CD4-positive, alpha-beta T cell treated with Interferon gamma for 1 hour (primary cell): ENCODE results near the gene NCS1.
"Not testable (repeated sequence)": the region's sequence is repeated elsewhere in the genome, so short reads cannot be mapped to it uniquely, and the experiment has no call there.

Source experiments
- DNase-seq: peaks from one replicate; pipeline ENCODE4 v3.0.0-alpha.2; 2020

Gene NCS1

DNA sequence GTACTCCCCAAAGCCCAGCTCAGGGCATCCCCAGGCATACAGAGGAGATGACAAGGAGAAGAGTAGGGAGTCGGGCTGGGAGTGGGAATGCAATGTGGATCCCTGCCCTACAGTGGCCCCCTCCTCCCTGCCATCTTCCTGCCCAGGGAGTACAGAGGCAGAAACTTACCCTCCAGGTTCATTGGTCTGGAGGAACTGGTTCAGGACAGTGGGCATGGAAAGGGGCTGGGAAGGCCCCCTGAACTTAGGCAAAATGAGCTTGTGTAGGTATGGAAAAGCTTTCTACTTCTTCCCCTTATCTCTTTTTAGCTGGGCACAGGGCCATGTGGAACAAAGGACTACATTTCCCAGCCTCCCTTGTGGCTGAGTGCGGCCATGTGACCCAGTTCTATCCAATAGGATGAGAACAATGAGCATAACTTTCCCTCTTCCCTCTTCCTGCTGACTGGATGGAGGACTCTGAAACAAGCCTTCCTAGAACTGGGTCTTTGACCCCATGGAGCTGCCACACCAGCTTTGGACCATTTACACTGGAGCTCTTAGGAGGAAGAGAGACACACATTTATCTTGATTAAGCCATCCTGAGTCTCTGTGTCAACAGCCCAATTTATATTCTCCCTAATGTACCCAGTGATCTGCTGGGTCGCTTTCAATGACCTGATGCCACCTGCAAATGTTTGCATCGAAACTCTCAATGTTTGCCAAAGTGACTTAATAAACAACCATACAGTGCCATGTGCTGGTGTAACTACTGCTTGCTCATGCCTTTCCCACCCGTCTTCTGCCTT, 68.4 kb downstream of the NCS1 start:
- DNase-seq = peak; percentile 40

DNA sequence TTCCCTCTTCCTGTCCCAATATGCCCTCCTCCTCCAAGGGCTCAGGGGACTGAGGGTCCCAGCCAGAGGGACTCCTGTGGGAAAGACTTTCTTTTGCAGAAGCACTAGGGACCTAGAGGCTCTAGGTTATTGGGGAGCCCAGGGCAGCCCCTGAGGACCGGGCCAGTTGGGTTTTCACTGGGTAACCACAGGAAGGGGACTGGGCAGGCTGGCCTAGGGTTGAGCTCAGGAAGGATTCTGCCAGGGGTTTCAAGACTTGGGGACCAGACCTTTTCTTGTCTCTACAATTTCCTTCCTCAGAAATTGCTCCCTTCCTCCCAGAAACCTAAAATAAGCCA, 69.0 kb downstream of the NCS1 start:
- DNase-seq = no peak

DNA sequence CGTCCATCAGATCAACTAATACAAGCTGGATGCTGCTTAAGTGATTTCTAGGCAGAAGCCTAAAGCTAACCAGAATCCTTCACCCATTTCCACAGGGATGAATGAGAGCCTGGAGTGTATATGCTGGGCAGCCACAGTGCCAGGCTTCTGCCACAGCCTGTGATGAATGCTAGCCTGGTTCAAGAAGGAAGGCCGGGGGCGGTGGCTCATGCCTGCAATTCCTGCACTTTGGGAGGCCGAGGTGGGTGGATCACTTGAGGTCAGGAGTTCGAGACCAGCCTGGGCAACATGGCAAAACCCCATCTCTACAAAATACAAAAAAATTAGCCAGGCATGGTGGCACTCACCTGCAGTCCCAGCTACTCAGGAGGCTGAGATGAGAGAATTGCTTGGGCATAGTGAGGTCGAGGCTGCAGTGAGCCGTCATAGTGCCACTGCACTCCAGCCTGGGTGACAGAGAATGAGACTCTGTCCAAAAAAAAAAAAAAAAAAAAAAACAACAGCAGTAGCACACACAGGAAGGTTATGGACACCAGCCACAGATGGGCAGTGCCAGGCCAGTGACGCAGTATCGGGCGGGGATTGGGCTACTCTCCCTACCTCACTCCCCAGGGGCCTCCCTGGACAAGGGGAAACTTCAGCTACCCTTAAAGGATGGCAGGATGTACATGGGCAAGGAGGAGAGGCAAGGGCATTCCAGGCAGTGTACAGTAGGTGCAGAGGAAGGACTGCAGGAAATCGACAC, 70.2 kb downstream of the NCS1 start:
- DNase-seq = no peak

GRCh38 chr9:130243015-130243881, 71.0 kb downstream of the NCS1 start:
- peak; percentile 69 for DNase-seq

DNA sequence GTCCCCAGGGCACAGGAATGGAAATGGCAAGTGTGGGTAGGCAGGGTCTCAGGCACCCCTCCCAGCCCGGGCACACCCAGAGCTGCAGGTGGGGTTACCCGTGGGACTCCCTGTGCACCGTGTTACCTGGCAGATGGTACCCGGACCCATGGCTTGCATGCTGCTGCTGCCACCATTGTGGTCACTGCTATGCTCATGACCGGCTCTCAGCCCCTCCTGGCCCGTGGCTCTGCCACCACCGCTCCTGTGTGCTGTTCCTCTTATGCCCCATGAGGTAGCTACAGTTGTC, 71.6 kb downstream of the NCS1 start:
- DNase-seq = no peak

GRCh38 chr9:130244548-130245165, 72.5 kb downstream of the NCS1 start:
- no peak for DNase-seq

DNA sequence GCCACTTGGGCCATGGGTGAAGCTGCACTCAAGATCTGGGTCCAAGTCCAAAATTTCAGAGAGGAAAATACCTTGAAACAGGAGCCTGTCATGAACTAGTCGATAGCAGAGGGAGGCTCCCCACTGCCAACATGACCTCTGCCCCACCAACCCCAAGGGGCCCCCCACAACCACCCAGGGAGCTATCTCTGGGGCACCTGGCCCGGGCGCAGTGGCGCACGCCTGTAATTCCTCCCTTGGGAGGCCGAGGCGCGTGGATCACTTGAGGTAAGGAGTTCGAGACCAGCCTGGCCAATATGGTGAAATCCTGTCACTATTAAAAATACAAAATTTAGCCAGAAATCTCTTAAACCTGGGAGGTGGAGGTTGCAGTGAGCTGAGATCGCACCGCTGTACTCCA, 73.3 kb downstream of the NCS1 start:
- DNase-seq = no peak

DNA sequence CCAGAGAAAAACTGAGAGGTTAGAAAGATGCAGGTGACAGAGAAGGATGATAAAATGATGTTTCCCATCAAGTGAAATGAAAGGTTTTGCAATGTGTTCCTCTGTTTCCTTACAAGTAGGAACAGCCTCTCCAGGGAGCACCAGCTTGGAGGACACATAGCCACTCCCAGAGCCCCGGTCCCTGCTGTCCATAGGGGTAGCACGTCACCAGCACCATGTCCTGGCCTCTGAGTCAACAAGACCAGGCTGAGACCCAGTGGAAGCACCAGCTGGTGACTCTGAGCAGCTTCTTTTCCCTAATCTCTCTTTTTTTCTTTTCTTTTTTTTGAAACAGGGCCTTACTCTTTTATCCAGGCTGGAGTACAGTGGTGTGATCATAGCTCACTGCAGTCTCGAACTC, 73.9 kb downstream of the NCS1 start:
- no peak for DNase-seq

GRCh38 chr9:130254747-130255630, 82.8 kb downstream of the NCS1 start:
- DNase-seq = no peak

GRCh38 chr9:130255631-130256134, 83.5 kb downstream of the NCS1 start:
- no peak for DNase-seq

GRCh38 chr9:130256644-130257043, 84.4 kb downstream of the NCS1 start:
- DNase-seq = no peak

DNA sequence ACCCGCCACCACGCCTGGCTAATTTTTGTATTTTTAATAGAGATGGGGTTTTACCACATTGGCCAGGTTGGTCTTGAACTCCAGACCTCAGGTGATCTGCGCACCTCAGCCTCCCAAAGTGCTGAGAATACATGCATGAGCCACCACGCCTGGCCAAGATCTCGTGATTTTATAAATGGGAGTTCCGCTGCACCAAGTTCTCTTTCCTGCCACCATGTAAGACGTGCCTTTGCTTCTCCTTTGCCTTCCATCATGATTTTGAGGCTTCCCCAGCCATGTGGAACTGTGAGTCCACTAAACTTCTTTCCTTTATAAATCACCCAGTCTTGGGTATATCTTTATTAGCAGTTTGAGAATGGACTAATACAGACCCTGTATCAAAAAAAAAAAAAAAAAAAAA, 85.9 kb downstream of the NCS1 start:
- DNase-seq = not testable (repeated sequence)

DNA sequence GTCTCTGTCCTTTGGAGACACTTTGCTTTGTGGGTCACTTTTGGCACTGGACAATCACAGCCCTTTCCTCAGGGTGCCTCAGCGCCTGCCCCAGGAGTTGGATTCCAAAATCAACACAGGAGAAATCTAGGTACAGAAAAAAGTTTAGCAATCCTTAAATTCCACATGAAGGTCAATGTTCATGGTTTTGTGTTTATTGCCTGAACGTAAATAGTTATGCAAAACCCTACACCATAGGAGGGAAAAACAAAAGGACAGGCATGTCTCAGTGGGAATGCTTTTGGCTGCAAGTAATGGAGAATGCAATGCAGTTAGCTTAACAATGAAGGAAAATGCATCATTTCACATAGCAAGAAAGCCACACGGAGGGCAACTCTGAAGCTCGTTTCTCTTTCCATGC, 86.8 kb downstream of the NCS1 start:
- DNase-seq = no peak

DNA sequence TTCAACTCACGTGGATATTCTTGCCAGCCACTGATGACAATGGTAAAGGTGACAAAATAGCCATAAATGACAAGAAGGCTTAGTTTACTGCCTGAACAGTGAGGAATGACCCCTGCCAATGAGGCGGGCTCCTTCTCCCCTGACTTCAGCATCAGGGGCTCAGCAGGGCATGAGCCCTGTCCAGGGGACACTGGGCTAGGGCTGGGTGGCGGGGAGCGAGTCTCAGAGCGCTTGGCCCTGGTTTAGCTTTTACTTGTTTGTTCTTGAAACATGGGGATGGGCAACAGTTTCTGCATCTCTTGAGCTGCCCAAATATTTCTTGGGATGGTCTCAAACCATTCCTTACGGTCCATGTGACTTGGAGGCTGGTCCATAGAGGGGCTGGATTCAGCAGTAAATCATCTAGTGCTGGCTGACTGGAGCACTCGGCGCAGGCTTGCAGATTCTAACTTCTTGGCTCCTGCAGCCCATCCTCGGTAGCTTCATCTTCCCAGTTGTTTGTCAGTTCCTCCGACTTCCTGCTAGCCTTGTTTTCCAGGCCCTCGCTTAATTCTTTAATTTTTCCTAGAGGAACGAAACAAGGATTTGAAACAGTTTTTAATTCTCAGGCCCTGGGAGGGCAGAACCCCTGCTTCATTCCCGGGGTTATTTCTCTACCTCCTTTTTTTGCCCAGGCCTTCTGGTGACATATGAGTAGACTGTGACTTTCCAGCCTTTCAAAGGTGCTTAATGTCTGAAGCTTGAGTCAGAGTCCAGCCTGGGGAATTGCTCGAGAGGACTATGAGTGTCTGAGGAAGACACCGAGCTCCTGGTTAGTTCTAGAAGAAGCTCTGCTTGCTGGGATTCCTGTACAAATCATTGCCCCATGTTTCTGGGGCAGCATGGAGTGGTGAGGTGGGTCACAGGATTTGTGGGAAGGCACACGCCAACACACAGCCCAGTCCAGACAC, 88.9 kb downstream of the NCS1 start:
- no peak for DNase-seq

GRCh38 chr9:130262061-130262745, 90.0 kb downstream of the NCS1 start:
- no peak for DNase-seq

GRCh38 chr9:130262771-130263170, 90.6 kb downstream of the NCS1 start:
- no peak for DNase-seq

DNA sequence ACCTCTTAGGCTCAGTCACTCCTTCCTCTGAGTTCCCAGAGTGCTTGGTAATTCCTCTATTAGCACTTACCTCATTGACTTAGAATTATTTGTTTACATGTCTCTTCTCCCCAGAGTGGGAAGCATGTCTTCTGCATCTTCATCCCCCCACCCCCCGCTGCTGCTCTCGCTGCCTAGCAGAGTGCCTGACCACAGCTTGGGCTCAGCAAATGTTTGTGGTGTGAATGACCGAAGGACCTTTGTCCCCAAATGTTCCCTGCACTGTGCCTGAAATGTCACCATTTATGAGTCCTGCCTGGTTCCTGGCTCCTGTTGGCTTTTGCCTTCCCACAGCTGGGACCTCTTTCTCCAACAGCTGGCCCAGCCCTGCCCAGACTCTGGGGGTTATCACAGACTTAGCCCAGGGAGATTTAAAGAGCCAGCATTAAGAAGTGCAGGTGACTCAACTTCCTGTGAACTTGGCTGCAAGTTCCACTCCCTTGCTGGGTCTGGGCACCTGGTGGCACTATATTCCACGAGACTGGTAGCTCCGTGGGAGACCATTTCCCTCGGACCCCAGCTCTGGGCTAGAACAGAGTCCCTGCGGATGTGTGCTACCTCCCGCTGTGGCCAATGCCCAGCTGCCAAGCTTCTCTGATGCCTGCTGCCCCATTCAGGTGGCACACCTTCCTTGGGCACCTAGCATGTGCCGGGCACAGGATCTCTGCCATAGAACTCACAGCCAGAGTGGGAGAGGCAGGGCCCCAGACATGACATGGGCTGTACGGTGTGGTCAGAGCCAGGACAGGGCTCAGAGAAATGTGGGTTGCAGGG, 91.6 kb downstream of the NCS1 start:
- no peak for DNase-seq

- DNase-seq = no peak
Observed at GRCh38 chr9:130264414-130265350, 92.5 kb downstream of the NCS1 start.
